B cell (primary cell): ENCODE data around the gene ATG4B. TPM values are rescaled to one million over a fixed set of nuclear protein-coding genes. Genes with fewer than 3 reads are reported as not detected.

Source experiments
- ATAC-seq: fragments of 200-7000 bp; cut with Tn5 transposase; one replicate; pipeline ENCODE4 v1.10.0; 2021; ENCODE audit warnings: low read depth, mild to moderate bottlenecking, moderate number of reproducible peaks, moderate library complexity
- CTCF ChIA-PET: fragments of 350-600 bp; sonication (Branson Sonifier 250); formaldehyde crosslinking; loops from one replicate; lab custom pipeline; 2021; ENCODE audit warnings: antibody characterized with exemption, inconsistent platforms; lab: Charles Lee
- POLR2A ChIA-PET: fragments of 350-600 bp; sonication (Branson Sonifier 250); formaldehyde crosslinking; loops from one replicate; lab custom pipeline; 2021; ENCODE audit warnings: antibody characterized with exemption; lab: Charles Lee
- DNase-seq: peaks from one replicate; pipeline ENCODE4 v3.0.0; 2013
- H2AFZ ChIP-seq: 2 replicates; pipeline ENCODE4 v1.6.1; 2012; ENCODE audit warnings: mild to moderate bottlenecking, low read depth, low read length; ENCODE audit not compliant: insufficient read depth, poor library complexity, severe bottlenecking
- H3K27ac ChIP-seq, 2 donors: 1 replicate in 1 of 2; 2 replicates in 1 of 2; pipeline ENCODE4 v1.5.1; 2012 to 2013; ENCODE audit warnings: low read length in 2 of 2, mild to moderate bottlenecking in 2 of 2, moderate library complexity in 1 of 2
- H3K27me3 ChIP-seq, 4 experiments: fragments of 200-600 bp in 1 of 4; sonication (generic) in 1 of 4; replicated peaks in 1 of 4; 1 replicate in 2 of 4; 2 replicates in 2 of 4; pipeline versions ENCODE4 v1.6.1 to v1.7.0; 2013 to 2016; ENCODE audit warnings: low read length in 3 of 4, mild to moderate bottlenecking in 2 of 4, mixed read lengths in 1 of 4, moderate library complexity in 1 of 4; ENCODE audit not compliant: insufficient read depth in 4 of 4, control insufficient read depth in 3 of 4; ENCODE audit errors: control extremely low read depth in 1 of 4
- H3K36me3 ChIP-seq, 2 experiments: replicated peaks in 1 of 2; 1 replicate in 1 of 2; 2 replicates in 1 of 2; pipeline versions ENCODE4 v1.6.1 to v1.7.1; 2013; ENCODE audit warnings: low read length in 1 of 2; ENCODE audit not compliant: insufficient read depth in 2 of 2, control insufficient read depth in 1 of 2; ENCODE audit errors: control extremely low read depth in 1 of 2, extremely low read depth in 1 of 2
- H3K4me1 ChIP-seq, 2 donors: fragments of 200-600 bp in 1 of 2; sonication (generic) in 1 of 2; 1 replicate in 1 of 2; 2 replicates in 1 of 2; pipeline versions ENCODE4 v1.5.1 to v1.6.1; 2013 to 2017; ENCODE audit warnings: low read length in 2 of 2; ENCODE audit not compliant: control insufficient read depth in 2 of 2, insufficient read depth in 2 of 2
- H3K4me2 ChIP-seq: replicated peaks from 2 replicates; pipeline ENCODE3; 2012; ENCODE audit warnings: mild to moderate bottlenecking, low read depth, low read length; ENCODE audit not compliant: poor library complexity, severe bottlenecking
- H3K4me3 ChIP-seq, 5 experiments: fragments of 200-600 bp in 1 of 5; sonication (generic) in 1 of 5; 1 replicate in 3 of 5; 2 replicates in 2 of 5; pipeline versions ENCODE4 v1.5.1 to v1.7.0; 2011 to 2016; ENCODE audit warnings: low read length in 4 of 5, mild to moderate bottlenecking in 4 of 5, low read depth in 2 of 5, control low read depth in 1 of 5, moderate library complexity in 1 of 5; ENCODE audit not compliant: insufficient read depth in 1 of 5; ENCODE audit errors: control extremely low read depth in 1 of 5, extremely low read depth in 1 of 5
- H3K79me2 ChIP-seq: fragments of 200-600 bp; sonication (generic); one replicate; pipeline ENCODE4 v1.6.0; 2016; ENCODE audit warnings: low read length; ENCODE audit not compliant: control insufficient read depth, insufficient read depth
- H3K9ac ChIP-seq: fragments of 200-600 bp; sonication (generic); 2 replicates; pipeline ENCODE4 v1.6.1; 2017; ENCODE audit warnings: mild to moderate bottlenecking, low read length, moderate library complexity
- H3K9me3 ChIP-seq, 3 donors: one replicate each; pipeline versions ENCODE4 v1.6.1 to v1.7.1; 2013; ENCODE audit warnings: low read length in 2 of 3; ENCODE audit not compliant: control insufficient read depth in 2 of 3, insufficient read depth in 1 of 3; ENCODE audit errors: control extremely low read depth in 1 of 3
- H4K20me1 ChIP-seq: 2 replicates; pipeline ENCODE4 v1.6.0; 2012; ENCODE audit warnings: mild to moderate bottlenecking, low read length; ENCODE audit not compliant: insufficient read depth, control insufficient read depth, poor library complexity, severe bottlenecking
- H3K27ac Mint-ChIP-seq: one replicate; pipeline ENCODE4 v1.8.0; 2021; ENCODE audit warnings: mixed read lengths
- H3K27me3 Mint-ChIP-seq: one replicate; pipeline ENCODE4 v1.8.0; 2021; ENCODE audit warnings: mixed read lengths
- H3K4me1 Mint-ChIP-seq: one replicate; pipeline ENCODE4 v1.8.0; 2021; ENCODE audit warnings: mixed read lengths
- H3K4me3 Mint-ChIP-seq: one replicate; pipeline ENCODE4 v1.8.0; 2021; ENCODE audit warnings: mixed read lengths
- H3K9me3 Mint-ChIP-seq: one replicate; pipeline ENCODE4 v1.8.0; 2022; ENCODE audit warnings: mixed read lengths; ENCODE audit not compliant: insufficient read depth
- CTCF ChIP-seq: fragments of 200-600 bp; IDR thresholded peaks from one replicate; pipeline ENCODE4 v1.8.0; 2022; ENCODE audit warnings: antibody characterized with exemption, mild to moderate bottlenecking
- EZH2 ChIP-seq: IDR thresholded peaks from 2 replicates; pipeline ENCODE4 v1.6.1; 2012; ENCODE audit warnings: borderline replicate concordance, low read depth, mild to moderate bottlenecking, moderate library complexity, low read length; ENCODE audit not compliant: insufficient read depth, poor library complexity, severe bottlenecking
- WGBS: methylation state at CpG from one replicate; pipeline ENCODE4 v1.1.5; 2013; ENCODE audit warnings: missing lambda C conversion rate; ENCODE audit not compliant: insufficient coverage; 5-methylcytosine and 5-hydroxymethylcytosine counted together
- intact Hi-C: fragments of 100-400 bp; cut with micrococcal nuclease; formaldehyde crosslinking; loops from one replicate; pipeline ENCODE4 v1.10.0; 2022
- polyA plus RNA-seq: library from polyadenylated mRNA; depleted of rRNA; stranded (reverse); fragments of >200 nt; gene quantifications from 2 replicates; pipeline ENCODE4 v1.2.3, GENCODE V29; 2012
- total RNA-seq, 2 donors: library from RNA; stranded (reverse); fragments of 120-200 nt in 1 of 2; gene quantifications; 1 replicate in 1 of 2; 2 replicates in 1 of 2; pipeline versions ENCODE4 v1.2.3 to v1.2.4, GENCODE V29; 2013 to 2022

ATG4B gene
- total and polyA plus RNA-seq, 2 donors (not counting 1 experiment from before 2014, with no cell fraction given), result 130 TPM

DNA sequence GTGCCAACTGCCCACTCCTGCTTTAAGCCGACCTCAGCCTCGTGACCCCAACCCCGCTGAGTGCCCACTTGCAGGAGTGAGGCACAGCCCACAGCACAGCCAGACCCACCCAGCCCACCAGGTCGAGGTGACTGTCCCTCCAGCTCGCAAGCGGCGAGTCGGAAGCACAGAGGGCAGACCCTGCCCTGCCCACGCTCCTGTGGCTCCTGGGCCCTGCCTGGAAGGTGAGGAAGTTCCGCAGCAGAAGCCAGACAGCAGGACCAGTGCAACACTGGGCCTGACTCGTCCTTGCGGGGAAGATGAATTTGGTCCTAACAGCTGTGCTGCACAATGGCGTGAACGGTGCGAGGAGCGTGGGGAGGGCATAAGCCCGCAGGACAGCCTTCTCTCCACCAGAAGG, 39.2 kb downstream of the ATG4B start:
- H3K36me3 ChIP-seq, result peaks cover 0 to 35% of the 10 kb centered on the region in 2 experiments
- H3K4me1 ChIP-seq, result no peaks in the 10 kb centered on the region
- Mint-ChIP-seq H3K27me3 (no peaks in the 10 kb centered on the region), H3K9me3 (no peaks in the 10 kb centered on the region), H3K4me3 (no peak overlapping the region), H3K27ac (no peak overlapping the region), H3K4me1 (no peaks in the 10 kb centered on the region)
- H4K20me1 ChIP-seq, result peaks cover 7% of the 10 kb centered on the region
- no peak overlapping the region for H3K4me3 ChIP-seq
- ATAC-seq, result no peak
- no peaks in the 10 kb centered on the region for H3K27me3 ChIP-seq
- intact Hi-C loops, result no loop called here
- WGBS, result 92% methylated on average over 17 of the region's 17 CpGs
- TF ChIP-seq EZH2 (no peak), CTCF (no peak)
- H3K9ac ChIP-seq, result no peak overlapping the region
- no peak overlapping the region for H3K4me2 ChIP-seq
- POLR2A ChIA-PET, result interaction anchor here (0.6 kb wide), 1 partner anchor 26 kb away, joined by 4 read pairs; no protein-coding TSS in a partner anchor
- DNase-seq, result no peak
- H3K79me2 ChIP-seq, result peaks cover 10% of the 10 kb centered on the region
- H2AFZ ChIP-seq, result no peak overlapping the region
- no peak overlapping the region for H3K27ac ChIP-seq
- CTCF ChIA-PET, result no interaction called here
- H3K9me3 ChIP-seq, result no peaks in the 10 kb centered on the region

DNA sequence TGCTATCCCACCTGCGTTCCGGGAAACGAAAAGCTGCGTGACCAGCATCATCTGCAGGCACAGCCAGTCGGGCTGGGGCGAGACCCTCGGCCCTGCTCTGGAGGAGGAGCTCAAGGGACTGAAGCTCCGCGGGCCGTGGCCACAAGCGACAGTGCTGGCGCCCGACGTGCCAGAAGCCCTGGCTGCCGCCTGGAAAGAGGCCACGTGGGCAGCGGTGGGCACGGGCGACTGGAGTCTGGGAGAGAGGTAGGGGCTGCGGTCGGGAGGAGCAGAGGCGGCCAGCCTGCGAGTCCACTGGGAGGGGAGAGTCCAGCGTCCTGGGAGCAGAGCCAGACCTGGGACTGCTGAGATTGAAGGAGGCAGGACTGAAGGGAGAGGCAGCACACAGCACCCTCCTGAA, 39.9 kb downstream of the ATG4B start:
- ChIA-PET CTCF (interaction anchor here (0.6 kb wide), 1 partner anchor 108 kb away, joined by 4 read pairs; no protein-coding TSS in a partner anchor), POLR2A (interaction anchor here (0.6 kb wide), 1 partner anchor 25 kb away, joined by 4 read pairs; no protein-coding TSS in a partner anchor)
- H4K20me1 ChIP-seq, result peaks cover 10% of the 10 kb centered on the region
- Mint-ChIP-seq H3K27ac (no peak overlapping the region), H3K9me3 (no peaks in the 10 kb centered on the region), H3K4me3 (no peak overlapping the region), H3K27me3 (no peaks in the 10 kb centered on the region), H3K4me1 (no peaks in the 10 kb centered on the region)
- H3K4me3 ChIP-seq, result no peak overlapping the region
- H3K4me2 ChIP-seq, result no peak overlapping the region
- ATAC-seq (no peak), DNase-seq (no peak)
- 92% methylated on average over 24 of the region's 24 CpGs for WGBS
- H3K27ac ChIP-seq, result no peak overlapping the region
- H3K9me3 ChIP-seq, result no peaks in the 10 kb centered on the region
- TF ChIP-seq EZH2 (no peak), CTCF (no peak)
- H3K36me3 ChIP-seq, result peaks cover 0 to 42% of the 10 kb centered on the region in 2 experiments
- intact Hi-C loops, result no loop called here
- H3K9ac ChIP-seq, result no peak overlapping the region
- peaks cover 17% of the 10 kb centered on the region for H3K79me2 ChIP-seq
- H3K4me1 ChIP-seq, result no peaks in the 10 kb centered on the region
- no peak overlapping the region for H2AFZ ChIP-seq
- H3K27me3 ChIP-seq, result no peaks in the 10 kb centered on the region
